Esophagus squamous epithelium (tissue), 4 donors: ENCODE measurements around the gene CDH13.

Experiments used
- POLR2A ChIP-seq, 4 donors: fragments of 450-650 bp; IDR thresholded peaks; one replicate each; pipeline ENCODE4 v1.6.1; 2017; ENCODE audit warnings: antibody characterized with exemption in 4 of 4, mild to moderate bottlenecking in 4 of 4, moderate library complexity in 3 of 4
- TF ChIP-seq, protein P1 (sequence below), 6 experiments: fragments of 450-650 bp in 4 of 6; fragments of 200-600 bp in 2 of 6; sonication (generic) in 2 of 6; IDR thresholded peaks; one replicate each; pipeline ENCODE4 v1.5.1; 2016 to 2019; ENCODE audit warnings: antibody characterized with exemption in 6 of 6, mild to moderate bottlenecking in 4 of 6, moderate library complexity in 4 of 6

DNA sequence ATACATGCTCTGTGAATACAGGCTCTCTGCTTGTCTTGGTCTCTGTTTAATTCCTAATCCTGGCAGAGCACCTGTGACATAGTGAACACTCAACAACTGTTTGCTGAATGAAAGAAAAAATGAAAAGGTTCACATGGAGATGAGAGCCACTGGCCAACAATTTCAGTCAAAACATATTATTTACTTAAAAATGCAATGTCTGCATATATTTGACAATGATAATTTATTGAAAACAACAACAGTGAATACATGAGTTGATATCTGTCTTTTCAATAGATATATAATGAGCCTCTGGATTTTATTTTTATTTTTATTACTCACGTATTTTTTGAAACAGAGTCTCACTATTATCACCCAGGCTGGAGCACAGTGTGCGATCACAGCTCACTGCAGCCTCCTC, 136.6 kb downstream of the CDH13 start:
- TF ChIP-seq, protein P1, sequence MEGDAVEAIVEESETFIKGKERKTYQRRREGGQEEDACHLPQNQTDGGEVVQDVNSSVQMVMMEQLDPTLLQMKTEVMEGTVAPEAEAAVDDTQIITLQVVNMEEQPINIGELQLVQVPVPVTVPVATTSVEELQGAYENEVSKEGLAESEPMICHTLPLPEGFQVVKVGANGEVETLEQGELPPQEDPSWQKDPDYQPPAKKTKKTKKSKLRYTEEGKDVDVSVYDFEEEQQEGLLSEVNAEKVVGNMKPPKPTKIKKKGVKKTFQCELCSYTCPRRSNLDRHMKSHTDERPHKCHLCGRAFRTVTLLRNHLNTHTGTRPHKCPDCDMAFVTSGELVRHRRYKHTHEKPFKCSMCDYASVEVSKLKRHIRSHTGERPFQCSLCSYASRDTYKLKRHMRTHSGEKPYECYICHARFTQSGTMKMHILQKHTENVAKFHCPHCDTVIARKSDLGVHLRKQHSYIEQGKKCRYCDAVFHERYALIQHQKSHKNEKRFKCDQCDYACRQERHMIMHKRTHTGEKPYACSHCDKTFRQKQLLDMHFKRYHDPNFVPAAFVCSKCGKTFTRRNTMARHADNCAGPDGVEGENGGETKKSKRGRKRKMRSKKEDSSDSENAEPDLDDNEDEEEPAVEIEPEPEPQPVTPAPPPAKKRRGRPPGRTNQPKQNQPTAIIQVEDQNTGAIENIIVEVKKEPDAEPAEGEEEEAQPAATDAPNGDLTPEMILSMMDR (IDR thresholded peaks at IDR 0.05) = no peak
- no peak for TF ChIP-seq POLR2A (IDR thresholded peaks at IDR 0.05)
